HUES64 (cell line): ENCODE data around the gene GHITM.
A peak's percentile ranks its signal among the peaks of the same experiment; 100 is the strongest.

Experiments used
- H3K27ac ChIP-seq: 2 replicates; pipeline ENCODE4 v1.7.0; 2013; ENCODE audit warnings: low read depth, low read length, inconsistent platforms
- H3K27me3 ChIP-seq: 2 replicates; pipeline ENCODE4 v1.6.1; 2013; ENCODE audit warnings: mild to moderate bottlenecking, low read length; ENCODE audit not compliant: insufficient read depth
- H3K36me3 ChIP-seq: 2 replicates; pipeline ENCODE4 v1.6.1; 2013; ENCODE audit warnings: mild to moderate bottlenecking, low read length; ENCODE audit not compliant: insufficient read depth
- H3K4me1 ChIP-seq: 2 replicates; pipeline ENCODE4 v1.6.1; 2013; ENCODE audit warnings: mild to moderate bottlenecking, low read length, moderate library complexity; ENCODE audit not compliant: insufficient read depth
- H3K4me3 ChIP-seq: 2 replicates; pipeline ENCODE4 v1.5.1; 2013; ENCODE audit warnings: mild to moderate bottlenecking, low read length, moderate library complexity
- H3K9ac ChIP-seq: 2 replicates; pipeline ENCODE4 v1.6.1; 2013; ENCODE audit warnings: mild to moderate bottlenecking, low read depth, low read length
- H3K9me3 ChIP-seq: 2 replicates; pipeline ENCODE4 v1.6.1; 2013; ENCODE audit warnings: low read depth, low read length; ENCODE audit not compliant: insufficient read depth
- WGBS: fragments of 150-250, 120-280 bp; methylation state at CpG from one replicate; pipeline ENCODE4 v1.1.7; 2013; ENCODE audit warnings: missing lambda C conversion rate; 5-methylcytosine and 5-hydroxymethylcytosine counted together

GHITM gene

DNA sequence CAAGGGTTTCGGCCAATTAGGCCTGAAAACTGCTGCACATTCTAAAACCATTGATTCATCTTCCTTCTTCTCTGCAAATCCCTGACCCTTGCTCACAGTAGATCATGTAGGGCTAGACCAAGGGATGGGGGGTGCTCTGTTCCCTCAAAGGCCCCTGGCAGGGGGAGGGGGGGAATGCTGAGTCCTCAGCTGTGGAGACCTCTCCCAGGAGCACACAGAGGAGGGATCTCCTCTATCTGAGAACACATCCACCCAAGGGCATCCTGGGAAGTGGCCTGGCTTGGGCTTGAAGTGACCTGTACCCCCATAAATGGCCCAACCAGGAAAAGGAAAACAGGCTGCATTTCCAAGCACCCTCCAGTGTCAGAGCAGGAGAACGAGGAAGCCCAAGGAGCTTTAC is 54.0 kb downstream of the GHITM start:
- Histone ChIP-seq H3K4me3 (no peak overlapping the region), H3K9me3 (no peaks in the 10 kb centered on the region), H3K36me3 (no peaks in the 10 kb centered on the region), H3K4me1 (0 out of 2 replicates have a peak, but pooled peaks cover 4% of the 10 kb centered on the region), H3K27me3 (peaks cover 63% of the 10 kb centered on the region), H3K27ac (no peak overlapping the region), H3K9ac (no peak overlapping the region)
- 95% methylated on average over 2 of the region's 2 CpGs for WGBS

- no peaks in the 10 kb centered on the region for H3K36me3 ChIP-seq
- H3K4me3 ChIP-seq = peak overlapping the region; percentile 70
- no peak overlapping the region for H3K27ac ChIP-seq
- H3K4me1 ChIP-seq = 0 out of 2 replicates have a peak, but pooled peaks cover 4% of the 10 kb centered on the region
- WGBS = 39% methylated on average over 5 of the region's 5 CpGs
- no peak overlapping the region for H3K9ac ChIP-seq
- H3K9me3 ChIP-seq = no peaks in the 10 kb centered on the region
- peaks cover 63% of the 10 kb centered on the region for H3K27me3 ChIP-seq
These were observed 54.6 kb downstream of the GHITM start for GRCh38 chr10:84193846-84194423.

DNA sequence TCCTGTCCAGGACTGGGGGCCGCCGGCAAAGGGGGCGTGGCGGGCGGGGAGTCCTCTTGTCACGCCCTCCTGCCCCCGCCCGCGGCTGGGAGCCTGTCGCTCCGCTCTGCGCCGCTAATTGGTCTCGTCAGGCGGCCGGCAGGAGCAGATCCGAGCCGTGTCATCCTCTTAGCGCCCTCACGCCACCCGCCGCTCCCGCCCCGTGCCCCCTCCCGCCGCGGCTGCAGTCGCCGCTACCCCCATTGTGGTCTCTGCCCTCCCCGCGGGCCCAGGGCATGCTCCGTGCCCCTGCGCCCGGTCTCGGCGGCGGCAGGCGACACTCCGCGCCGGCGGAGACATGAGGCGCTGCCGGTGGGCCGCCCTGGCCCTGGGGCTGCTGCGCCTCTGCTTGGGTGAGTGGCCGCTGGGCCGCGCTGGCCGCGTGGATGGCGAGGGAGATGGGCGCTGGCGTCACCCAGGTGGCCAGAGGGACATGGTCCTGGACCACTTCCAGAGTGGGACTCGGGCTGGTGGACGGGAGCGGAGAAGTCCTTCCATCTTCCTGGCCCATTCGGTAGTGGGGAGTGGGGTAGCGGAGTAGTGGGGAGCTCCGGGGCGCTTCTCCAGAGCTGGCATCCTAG is 55.2 kb downstream of the GHITM start, which contains the start of gene CDHR1:
Gene CDHR1 (plus strand): TSS at position 114 of the 620 bp plus-strand sequence. CDS start 224 bp downstream, at position 338.
- peak within 1 kb of the TSS; percentile 45; the same call in 1 of the 2 replicates for H3K9ac ChIP-seq

GRCh38 chr10:84195044-84195830 is 55.9 kb downstream of the GHITM start:
- 38% methylated on average over 43 of the region's 43 CpGs for WGBS
- Histone ChIP-seq H3K27ac (no peak overlapping the region), H3K36me3 (no peaks in the 10 kb centered on the region), H3K4me3 (peak overlapping the region; percentile 70), H3K4me1 (0 out of 2 replicates have a peak, but pooled peaks cover 4% of the 10 kb centered on the region), H3K9me3 (no peaks in the 10 kb centered on the region), H3K27me3 (peaks cover 63% of the 10 kb centered on the region), H3K9ac (peak overlapping the region; percentile 45; the same call in 1 of the 2 replicates)

More for the DNA sequence above, 55.2 kb downstream of the GHITM start, which contains the start of gene CDHR1:
- H3K4me3 ChIP-seq = peak within 1 kb of the TSS; percentile 70
- H3K27ac ChIP-seq = no peak within 1 kb of the TSS
- no peaks in the 10 kb centered on the region for H3K36me3 ChIP-seq
- H3K4me1 ChIP-seq = 0 out of 2 replicates have a peak, but pooled peaks cover 4% of the 10 kb centered on the region
- H3K9me3 ChIP-seq = no peaks in the 10 kb centered on the region
- peaks cover 63% of the 10 kb centered on the region for H3K27me3 ChIP-seq
- WGBS = 2% methylated on average over 61 of the region's 61 CpGs

DNA sequence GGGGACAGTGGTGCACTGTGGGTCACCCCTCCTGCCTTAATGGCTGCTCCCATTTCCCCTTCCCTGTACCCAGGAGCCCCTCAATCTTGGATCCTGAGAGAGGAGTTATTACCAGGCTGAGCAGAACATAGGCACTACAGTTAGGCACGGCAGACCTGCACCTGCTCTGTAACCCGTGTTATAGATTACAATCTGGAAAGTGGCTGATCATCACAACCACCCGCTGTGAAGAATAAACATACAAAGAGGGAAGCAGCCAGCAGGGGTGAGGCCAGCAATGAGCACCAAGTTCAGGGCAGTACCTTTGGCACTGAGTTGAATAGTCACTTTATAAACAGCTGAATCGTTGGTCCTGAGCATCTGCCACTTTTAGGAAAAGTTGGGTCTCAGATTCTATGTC is 56.8 kb downstream of the GHITM start:
- Histone ChIP-seq H3K36me3 (no peaks in the 10 kb centered on the region), H3K9me3 (no peaks in the 10 kb centered on the region), H3K27me3 (peaks cover 63% of the 10 kb centered on the region), H3K9ac (no peak overlapping the region), H3K27ac (no peak overlapping the region), H3K4me3 (no peak overlapping the region), H3K4me1 (0 out of 2 replicates have a peak, but pooled peaks cover 4% of the 10 kb centered on the region)
- WGBS = 61% methylated on average over 4 of the region's 4 CpGs

DNA sequence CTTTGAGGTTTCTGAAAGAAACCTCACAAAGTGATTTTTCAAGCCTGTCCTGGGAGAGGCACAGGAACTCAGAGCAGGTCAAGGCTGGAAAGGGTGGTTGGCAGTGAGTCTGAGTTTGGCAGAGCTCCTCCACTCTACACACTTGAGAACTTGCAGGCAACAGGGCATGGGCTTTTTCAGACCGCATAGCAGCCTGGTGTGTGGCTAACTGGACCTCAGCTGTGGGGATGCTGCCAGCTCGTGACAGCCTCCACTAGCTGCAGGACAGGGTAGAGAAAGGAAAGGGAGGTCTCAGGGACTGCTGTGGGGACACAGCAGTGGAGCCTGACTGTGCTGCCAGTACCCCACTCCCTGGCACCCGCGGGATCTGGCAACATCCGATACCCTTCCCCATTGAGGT is 57.6 kb downstream of the GHITM start:
- no peak overlapping the region for H3K9ac ChIP-seq
- H3K4me3 ChIP-seq = no peak overlapping the region
- WGBS = 97% methylated on average over 5 of the region's 5 CpGs
- H3K27me3 ChIP-seq = peaks cover 58% of the 10 kb centered on the region
- H3K27ac ChIP-seq = no peak overlapping the region
- H3K4me1 ChIP-seq = 0 out of 2 replicates have a peak, but pooled peaks cover 4% of the 10 kb centered on the region
- no peaks in the 10 kb centered on the region for H3K36me3 ChIP-seq
- no peaks in the 10 kb centered on the region for H3K9me3 ChIP-seq

- no peak overlapping the region for H3K27ac ChIP-seq
- H3K27me3 ChIP-seq = peaks cover 53% of the 10 kb centered on the region
- no peak overlapping the region for H3K9ac ChIP-seq
- H3K9me3 ChIP-seq = no peaks in the 10 kb centered on the region
- H3K4me3 ChIP-seq = no peak overlapping the region
- WGBS = 90% methylated on average over 5 of the region's 5 CpGs
- 0 out of 2 replicates have a peak, but pooled peaks cover 4% of the 10 kb centered on the region for H3K4me1 ChIP-seq
- no peaks in the 10 kb centered on the region for H3K36me3 ChIP-seq
These were observed 58.3 kb downstream of the GHITM start for GRCh38 chr10:84197643-84198042.

DNA sequence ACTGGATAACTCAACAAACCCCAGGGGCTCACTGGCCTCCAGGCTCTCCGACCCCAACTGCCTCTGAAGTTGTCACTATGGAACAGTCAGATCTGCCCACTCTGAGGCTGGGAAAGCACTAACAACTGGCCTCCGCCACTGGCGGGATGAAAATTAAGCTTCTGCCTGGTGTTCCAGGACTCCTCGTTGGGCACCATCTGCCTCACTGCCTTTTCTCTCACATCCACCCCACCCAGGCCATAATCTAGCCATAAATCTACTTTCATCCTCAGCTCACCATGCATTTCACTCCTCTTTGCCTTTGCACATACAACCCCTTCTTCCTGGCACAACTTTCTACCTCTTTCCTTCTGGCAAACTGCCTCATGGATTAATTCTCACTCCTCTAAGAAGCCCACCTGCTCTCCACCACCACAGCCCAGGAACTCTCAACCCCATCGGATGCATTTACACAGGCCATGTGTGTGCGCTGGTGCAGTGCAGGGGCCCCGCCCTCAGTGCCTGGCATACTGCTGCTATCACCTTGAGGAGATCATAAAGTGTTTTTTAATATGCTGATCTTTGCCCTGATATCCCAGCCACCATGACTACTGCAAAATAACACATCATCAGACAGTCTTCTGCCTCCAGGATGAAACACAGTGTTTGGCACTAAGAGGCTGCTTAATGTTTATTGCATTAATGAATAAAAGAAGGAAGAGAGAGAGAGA is 59.1 kb downstream of the GHITM start:
- no peak overlapping the region for H3K27ac ChIP-seq
- H3K4me1 ChIP-seq = 0 out of 2 replicates have a peak, but pooled peaks cover 4% of the 10 kb centered on the region
- 88% methylated on average over 7 of the region's 7 CpGs for WGBS
- H3K4me3 ChIP-seq = no peak overlapping the region
- peaks cover 46% of the 10 kb centered on the region for H3K27me3 ChIP-seq
- no peaks in the 10 kb centered on the region for H3K9me3 ChIP-seq
- H3K9ac ChIP-seq = no peak overlapping the region
- H3K36me3 ChIP-seq = no peaks in the 10 kb centered on the region

DNA sequence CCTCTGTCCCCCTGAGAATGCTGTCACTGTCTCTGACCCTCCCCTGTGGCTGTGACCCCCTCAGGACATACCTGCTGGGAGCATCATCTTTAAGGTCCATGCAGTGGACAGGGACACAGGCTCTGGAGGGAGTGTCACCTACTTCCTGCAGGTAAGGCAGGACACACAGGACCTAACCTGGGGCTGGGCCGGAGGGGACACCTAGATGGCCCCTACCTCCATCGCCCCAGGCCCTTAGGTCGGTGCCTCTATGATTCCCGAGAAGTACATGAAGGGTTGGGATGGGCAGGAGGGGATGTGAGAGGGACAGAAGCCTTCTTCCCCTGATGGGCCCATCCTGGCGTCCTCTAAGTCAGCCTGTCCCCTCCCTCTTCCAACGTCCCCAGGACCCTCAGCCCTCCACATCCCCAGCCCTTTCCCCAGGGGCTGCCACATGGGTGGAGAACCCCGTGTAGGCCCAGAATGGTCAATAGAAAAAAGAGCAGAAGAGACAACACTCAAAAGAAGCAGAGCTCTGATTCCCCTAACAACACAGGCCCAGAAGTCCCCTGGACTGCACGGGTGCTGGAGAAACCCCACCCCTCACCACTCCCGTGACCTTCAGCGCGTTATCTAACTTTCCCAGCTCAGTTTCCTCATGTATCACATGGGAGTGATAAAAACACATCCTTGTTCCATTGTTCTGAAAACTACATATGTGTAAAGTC is 61.4 kb downstream of the GHITM start:
- no peak overlapping the region for H3K9ac ChIP-seq
- 90% methylated on average over 11 of the region's 11 CpGs for WGBS
- no peak overlapping the region for H3K4me3 ChIP-seq
- no peaks in the 10 kb centered on the region for H3K9me3 ChIP-seq
- peaks cover 22% of the 10 kb centered on the region for H3K27me3 ChIP-seq
- no peak overlapping the region for H3K27ac ChIP-seq
- H3K4me1 ChIP-seq = no peaks in the 10 kb centered on the region
- no peaks in the 10 kb centered on the region for H3K36me3 ChIP-seq

- Histone ChIP-seq H3K4me1 (no peaks in the 10 kb centered on the region), H3K36me3 (no peaks in the 10 kb centered on the region), H3K9me3 (no peaks in the 10 kb centered on the region), H3K4me3 (no peak overlapping the region), H3K27ac (no peak overlapping the region), H3K9ac (no peak overlapping the region), H3K27me3 (peaks cover 17% of the 10 kb centered on the region)
- WGBS = 60% methylated on average over 6 of the region's 6 CpGs
These were observed 61.9 kb downstream of the GHITM start for GRCh38 chr10:84201244-84201606.
